Activated T-helper 17 cell treated with anti-CD3 and anti-CD28 coated beads, Interleukin-2, amount 50 U/mL, for 72 hours (primary cell): Measurements from ENCODE around the gene EEA1. TPM values are rescaled to one million over a fixed set of nuclear protein-coding genes. Genes with fewer than 3 reads are reported as not detected.
"Not testable (repeated sequence)": the region's sequence is repeated elsewhere in the genome, so short reads cannot be mapped to it uniquely, and the experiment has no call there.

ENCODE experiments used
- ATAC-seq: fragments of 150-1000 bp; cut with Tn5 transposase; replicated peaks from 2 replicates; pipeline ENCODE4 v1.10.0; 2021; ENCODE audit warnings: mild to moderate bottlenecking, moderate library complexity
- H3K27ac Mint-ChIP-seq: one replicate; pipeline ENCODE4 v1.8.0; 2022; ENCODE audit warnings: mixed read lengths
- H3K27me3 Mint-ChIP-seq: one replicate; pipeline ENCODE4 v1.8.0; 2022; ENCODE audit warnings: mixed read lengths
- H3K36me3 Mint-ChIP-seq: one replicate; pipeline ENCODE4 v1.8.0; 2022; ENCODE audit warnings: low read depth, mild to moderate bottlenecking, mixed read lengths
- H3K4me1 Mint-ChIP-seq: one replicate; pipeline ENCODE4 v1.8.0; 2022; ENCODE audit warnings: mixed read lengths
- H3K4me3 Mint-ChIP-seq: one replicate; pipeline ENCODE4 v1.8.0; 2022; ENCODE audit warnings: mild to moderate bottlenecking, mixed read lengths
- H3K9me3 Mint-ChIP-seq: one replicate; pipeline ENCODE4 v1.8.0; 2022; ENCODE audit warnings: mixed read lengths
- total RNA-seq, 2 donors: library from RNA; stranded (reverse); gene quantifications; one replicate each; pipeline ENCODE4 v1.2.3, GENCODE V29; 2022

EEA1 gene
- total RNA-seq, 2 donors from 2014 or later = 11.2 to 12.3 TPM

DNA sequence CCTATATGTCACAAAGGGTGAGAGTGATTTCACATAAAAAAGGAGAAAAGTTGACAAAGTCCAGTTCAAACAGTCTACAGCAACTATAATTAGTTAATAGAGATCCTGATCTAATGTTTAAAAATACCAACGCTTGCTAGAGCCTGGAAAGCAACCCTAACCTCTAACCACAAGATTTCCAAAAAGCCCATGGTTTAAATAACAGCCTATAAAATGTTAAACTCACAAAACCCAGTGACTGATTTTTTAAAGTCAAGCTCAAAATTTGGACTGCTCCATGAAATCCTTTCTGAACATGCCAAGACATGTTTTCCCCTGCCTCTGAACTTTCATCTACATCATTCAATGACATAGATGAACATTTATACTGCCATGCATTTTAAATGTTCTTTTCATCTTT is 144.7 kb downstream of the EEA1 start:
- peaks cover 17% of the 10 kb centered on the region for H3K36me3 Mint-ChIP-seq
- no peak overlapping the region for H3K27ac Mint-ChIP-seq
- no peak for ATAC-seq
- H3K27me3 Mint-ChIP-seq = no peaks in the 10 kb centered on the region
- H3K9me3 Mint-ChIP-seq = no peaks in the 10 kb centered on the region
- no peak overlapping the region for H3K4me3 Mint-ChIP-seq
- H3K4me1 Mint-ChIP-seq = no peaks in the 10 kb centered on the region

- Mint-ChIP-seq H3K36me3 (peaks cover 51% of the 10 kb centered on the region), H3K27ac (no peak overlapping the region), H3K27me3 (no peaks in the 10 kb centered on the region), H3K9me3 (no peaks in the 10 kb centered on the region), H3K4me1 (no peaks in the 10 kb centered on the region), H3K4me3 (no peak overlapping the region)
- no peak for ATAC-seq
Observed at GRCh38 chr12:92779902-92780301, 149.2 kb downstream of the EEA1 start.

DNA sequence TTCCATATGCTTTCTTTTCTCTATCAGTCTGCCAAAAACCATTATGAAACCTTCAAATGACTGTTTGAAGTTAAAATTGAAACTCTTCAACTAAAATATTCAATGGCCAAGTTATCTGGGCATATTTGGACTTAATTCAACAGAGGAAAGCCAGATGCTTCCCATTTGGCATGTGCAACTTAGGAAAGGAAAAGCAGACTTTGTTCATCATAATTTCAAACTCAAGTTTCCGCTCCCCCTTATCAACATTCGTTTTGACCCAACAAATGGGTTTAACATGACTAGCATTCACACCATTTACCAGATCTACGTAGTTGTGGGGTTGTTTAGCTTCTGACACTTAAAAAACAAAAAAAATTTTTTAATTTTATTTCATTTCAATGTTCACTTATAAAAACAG is 150.6 kb downstream of the EEA1 start:
- no peaks in the 10 kb centered on the region for H3K27me3 Mint-ChIP-seq
- H3K27ac Mint-ChIP-seq = no peak overlapping the region
- H3K4me3 Mint-ChIP-seq = no peak overlapping the region
- no peaks in the 10 kb centered on the region for H3K4me1 Mint-ChIP-seq
- peaks cover 57% of the 10 kb centered on the region for H3K36me3 Mint-ChIP-seq
- H3K9me3 Mint-ChIP-seq = no peaks in the 10 kb centered on the region
- ATAC-seq = no peak

GRCh38 chr12:92775416-92775815 is 153.7 kb downstream of the EEA1 start:
- Mint-ChIP-seq H3K4me3 (no peak overlapping the region), H3K36me3 (peaks cover 43% of the 10 kb centered on the region), H3K27ac (no peak overlapping the region), H3K4me1 (no peaks in the 10 kb centered on the region), H3K27me3 (no peaks in the 10 kb centered on the region), H3K9me3 (no peaks in the 10 kb centered on the region)
- ATAC-seq = no peak

GRCh38 chr12:92771001-92771400 is 158.1 kb downstream of the EEA1 start:
- ATAC-seq = no peak
- Mint-ChIP-seq H3K27ac (no peak overlapping the region), H3K4me1 (no peaks in the 10 kb centered on the region), H3K36me3 (peaks cover 9% of the 10 kb centered on the region), H3K4me3 (no peak overlapping the region), H3K9me3 (no peaks in the 10 kb centered on the region), H3K27me3 (no peaks in the 10 kb centered on the region)

DNA sequence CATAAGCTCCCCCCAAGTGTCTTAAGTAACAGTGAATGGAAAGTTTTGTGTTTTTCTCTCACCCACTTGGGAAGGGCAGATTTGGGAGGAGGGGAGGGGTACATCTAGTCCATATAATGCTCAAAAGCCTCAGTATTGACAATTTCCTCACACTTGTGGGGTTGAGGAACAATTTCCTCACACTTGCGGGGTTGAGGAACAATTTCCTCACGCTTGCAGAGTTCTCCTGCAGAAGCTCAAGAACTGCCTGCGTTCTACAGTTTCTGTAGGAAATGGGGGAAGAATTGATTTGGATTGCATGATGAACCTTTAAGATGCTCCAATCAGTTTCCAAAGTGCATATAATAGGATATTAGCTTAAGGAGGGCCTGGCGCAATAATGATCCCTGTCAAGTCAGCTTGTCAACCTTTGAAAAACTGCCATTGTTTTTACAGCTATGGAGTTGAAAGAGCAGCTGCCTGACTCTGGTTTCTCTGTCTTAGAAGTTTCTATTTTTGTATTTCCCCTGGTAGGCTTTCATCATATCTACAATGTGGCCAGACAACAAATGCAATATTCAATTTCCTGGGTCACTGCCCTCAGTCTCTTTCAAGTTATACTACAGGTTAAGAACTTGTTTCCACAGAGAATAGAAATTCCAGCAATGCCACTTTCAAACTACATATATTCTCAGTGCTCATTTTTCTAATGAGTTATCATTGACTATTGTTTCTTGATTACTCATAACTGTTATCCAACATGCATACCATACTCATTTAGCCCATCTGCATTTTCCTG is 159.8 kb downstream of the EEA1 start:
- H3K9me3 Mint-ChIP-seq = no peaks in the 10 kb centered on the region
- H3K36me3 Mint-ChIP-seq = peaks cover 5% of the 10 kb centered on the region
- H3K4me1 Mint-ChIP-seq = no peaks in the 10 kb centered on the region
- peak; percentile 48 for ATAC-seq
- H3K27me3 Mint-ChIP-seq = no peaks in the 10 kb centered on the region
- no peak overlapping the region for H3K4me3 Mint-ChIP-seq
- H3K27ac Mint-ChIP-seq = no peak overlapping the region

DNA sequence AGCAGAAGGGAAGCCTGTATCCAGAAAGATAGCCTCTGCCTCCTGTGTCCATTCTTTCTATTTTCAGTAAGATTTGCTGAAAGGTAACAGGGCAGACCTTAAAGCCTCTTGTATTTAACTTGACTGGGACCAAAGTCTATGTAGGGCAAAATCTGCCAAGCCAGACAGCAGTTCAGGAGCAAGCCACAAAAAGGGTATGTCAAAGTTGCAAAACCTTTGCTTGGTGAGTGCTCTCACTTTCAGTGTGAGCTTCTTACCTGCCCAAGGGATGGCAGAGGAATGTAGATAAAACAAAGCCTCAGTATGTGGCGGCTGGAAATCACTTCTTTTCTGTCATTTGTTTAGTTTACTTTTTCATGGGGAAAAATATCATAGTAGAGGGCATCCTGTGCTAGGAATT is 163.2 kb downstream of the EEA1 start:
- Mint-ChIP-seq H3K27ac (no peak overlapping the region), H3K27me3 (peaks cover 11% of the 10 kb centered on the region), H3K36me3 (no peaks in the 10 kb centered on the region), H3K4me3 (no peak overlapping the region), H3K4me1 (no peaks in the 10 kb centered on the region), H3K9me3 (no peaks in the 10 kb centered on the region)
- ATAC-seq = no peak

- Mint-ChIP-seq H3K27ac (no peak overlapping the region), H3K9me3 (no peaks in the 10 kb centered on the region), H3K27me3 (peaks cover 11% of the 10 kb centered on the region), H3K4me1 (no peaks in the 10 kb centered on the region), H3K36me3 (no peaks in the 10 kb centered on the region), H3K4me3 (no peak overlapping the region)
- ATAC-seq = no peak
Observed at GRCh38 chr12:92764831-92765230, 164.3 kb downstream of the EEA1 start.

DNA sequence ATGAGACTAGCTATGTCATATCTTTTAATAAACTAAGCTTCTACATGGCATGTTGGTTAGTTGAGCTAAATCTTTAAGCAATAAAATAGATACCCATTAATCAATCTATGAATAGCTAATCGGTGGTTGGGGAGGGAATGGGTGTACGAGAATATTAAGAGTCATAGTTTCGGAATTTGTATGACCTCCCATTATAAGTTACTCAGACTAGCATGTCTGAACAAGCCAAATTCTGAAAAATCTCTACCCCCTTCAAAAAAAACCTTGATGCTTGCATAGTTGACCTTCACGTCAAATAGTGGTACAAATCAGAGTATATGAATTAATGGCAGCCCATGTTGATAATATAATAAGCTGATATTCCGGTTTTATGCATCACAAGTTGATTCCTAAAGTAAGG is 166.3 kb downstream of the EEA1 start:
- Mint-ChIP-seq H3K27me3 (peaks cover 23% of the 10 kb centered on the region), H3K36me3 (no peaks in the 10 kb centered on the region), H3K9me3 (no peaks in the 10 kb centered on the region), H3K4me1 (no peaks in the 10 kb centered on the region), H3K4me3 (no peak overlapping the region), H3K27ac (no peak overlapping the region)
- ATAC-seq = no peak

- Mint-ChIP-seq H3K36me3 (no peaks in the 10 kb centered on the region), H3K27ac (no peak overlapping the region), H3K9me3 (no peaks in the 10 kb centered on the region), H3K4me1 (no peaks in the 10 kb centered on the region), H3K4me3 (no peak overlapping the region), H3K27me3 (peaks cover 37% of the 10 kb centered on the region)
- no peak for ATAC-seq
Observed at GRCh38 chr12:92759634-92760268, 169.3 kb downstream of the EEA1 start.

DNA sequence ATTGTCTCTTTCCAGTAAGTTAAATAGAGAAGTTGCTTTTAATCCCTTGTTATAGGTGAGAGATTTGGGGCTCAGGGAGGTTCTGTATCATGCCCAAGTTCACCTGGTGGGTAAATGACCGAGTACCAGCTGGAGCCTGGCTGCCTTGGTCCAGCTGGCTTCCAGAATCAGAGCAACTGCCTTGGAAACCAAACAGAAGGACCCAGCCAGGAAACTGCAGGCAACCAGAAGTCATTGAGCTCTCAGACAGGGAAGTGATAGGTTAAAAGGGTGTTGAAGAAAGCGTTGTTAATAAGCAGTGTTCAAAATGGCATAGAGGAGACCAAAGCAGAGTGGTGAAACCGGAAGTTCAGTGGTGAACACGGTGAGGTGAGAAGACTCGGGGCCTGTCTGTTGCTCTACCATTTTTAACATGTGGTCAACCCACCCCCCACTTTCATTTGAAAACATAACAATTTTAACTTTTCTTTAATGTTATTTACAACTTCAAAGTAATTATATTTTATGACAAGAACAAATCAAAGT is 171.4 kb downstream of the EEA1 start:
- Mint-ChIP-seq H3K36me3 (no peaks in the 10 kb centered on the region), H3K4me1 (no peaks in the 10 kb centered on the region), H3K9me3 (no peaks in the 10 kb centered on the region), H3K4me3 (no peak overlapping the region), H3K27ac (no peak overlapping the region), H3K27me3 (peaks cover 32% of the 10 kb centered on the region)
- ATAC-seq = no peak

GRCh38 chr12:92756898-92757596 is 172.0 kb downstream of the EEA1 start:
- no peaks in the 10 kb centered on the region for H3K36me3 Mint-ChIP-seq
- H3K4me1 Mint-ChIP-seq = no peaks in the 10 kb centered on the region
- H3K27me3 Mint-ChIP-seq = peaks cover 27% of the 10 kb centered on the region
- no peak overlapping the region for H3K27ac Mint-ChIP-seq
- H3K9me3 Mint-ChIP-seq = no peaks in the 10 kb centered on the region
- H3K4me3 Mint-ChIP-seq = no peak overlapping the region
- ATAC-seq = no peak

DNA sequence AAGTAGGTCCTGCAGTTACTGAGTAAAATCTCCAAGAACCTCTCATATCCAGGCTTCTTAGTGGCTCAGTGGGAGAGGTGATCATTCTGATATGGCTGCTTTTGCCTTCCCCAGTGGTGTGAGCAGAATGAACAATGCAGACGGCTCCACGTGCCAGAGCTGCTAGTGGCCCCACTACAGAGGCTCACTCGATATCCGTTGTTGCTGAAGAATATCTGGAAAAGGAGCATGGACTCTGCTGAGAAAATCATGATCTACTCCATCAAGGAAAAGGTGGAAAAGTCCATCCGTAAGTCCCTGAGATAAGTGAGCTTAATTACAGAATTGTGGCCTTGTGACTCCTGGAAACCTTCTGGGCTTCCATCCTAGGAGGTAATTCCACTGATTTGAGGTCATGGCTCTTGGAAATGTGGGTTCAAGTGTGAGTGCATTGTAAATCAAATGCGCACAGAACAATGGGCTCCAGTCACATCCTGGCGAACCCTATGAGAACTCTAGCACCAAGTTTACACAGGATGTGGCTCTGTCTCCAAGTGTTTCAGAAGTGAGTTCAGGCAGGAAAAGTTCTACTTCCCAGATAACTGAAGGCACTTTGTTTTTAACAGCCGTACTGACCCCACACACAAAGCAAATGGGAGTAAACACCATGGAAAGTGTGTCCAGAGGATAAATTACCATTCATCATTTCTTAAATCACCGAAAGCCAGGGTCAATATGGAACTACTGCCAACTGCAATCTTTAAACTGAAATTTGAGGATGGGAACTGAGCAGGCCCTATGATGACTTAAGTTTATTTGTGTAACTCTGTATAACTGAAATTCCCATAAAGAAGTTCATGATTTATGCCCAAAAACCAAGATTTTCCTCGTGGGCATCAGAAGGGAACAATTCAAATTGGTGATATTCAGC is 174.9 kb downstream of the EEA1 start:
- no peaks in the 10 kb centered on the region for H3K9me3 Mint-ChIP-seq
- no peak overlapping the region for H3K27ac Mint-ChIP-seq
- peaks cover 30% of the 10 kb centered on the region for H3K27me3 Mint-ChIP-seq
- H3K4me3 Mint-ChIP-seq = no peak overlapping the region
- H3K36me3 Mint-ChIP-seq = no peaks in the 10 kb centered on the region
- ATAC-seq = no peak
- H3K4me1 Mint-ChIP-seq = no peaks in the 10 kb centered on the region

DNA sequence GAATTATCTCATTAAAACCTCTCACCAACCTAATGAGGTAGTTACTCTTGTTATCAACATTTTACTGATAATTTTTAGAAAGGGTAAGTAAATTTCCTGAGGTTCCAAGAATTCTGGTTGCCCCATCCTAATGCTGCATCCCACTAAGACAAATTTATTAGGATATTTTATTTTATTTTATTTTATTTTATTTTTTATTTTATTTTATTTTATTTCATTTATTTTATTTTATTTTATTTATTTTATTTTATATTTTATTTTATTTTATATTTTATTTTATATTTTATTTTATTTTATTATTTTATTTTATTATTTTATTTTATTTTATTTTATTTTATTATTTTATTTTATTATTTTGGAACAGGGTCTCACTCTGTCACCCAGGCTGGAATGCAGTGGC is 179.4 kb downstream of the EEA1 start:
- not testable (repeated sequence) for H3K27me3 Mint-ChIP-seq, H3K9me3 Mint-ChIP-seq, H3K4me3 Mint-ChIP-seq, H3K4me1 Mint-ChIP-seq, H3K27ac Mint-ChIP-seq, H3K36me3 Mint-ChIP-seq, ATAC-seq
